K562 (cell line): Measurements from ENCODE around the gene ZBTB26. TPM values are rescaled to one million over a fixed set of nuclear protein-coding genes. Genes with fewer than 3 reads are reported as not detected.
A peak's percentile ranks its signal among the peaks of the same experiment; 100 is the strongest.

Experiments
- CEBPB ChIP-seq: fragments of 450-650 bp; IDR thresholded peaks from 2 replicates; pipeline ENCODE4 v1.6.1; 2016; ENCODE audit warnings: missing genetic modification characterization, missing compliant biosample characterization
- CLOCK ChIP-seq: fragments of 250-450 bp; sonication (Bioruptor Pico); IDR thresholded peaks from 2 replicates; pipeline ENCODE4 v1.4.0; 2020; ENCODE audit warnings: mild to moderate bottlenecking, moderate library complexity, borderline replicate concordance
- DNMT1 ChIP-seq: fragments of 450-650 bp; IDR thresholded peaks from 2 replicates; pipeline ENCODE4 v1.6.1; 2016; ENCODE audit warnings: antibody characterized with exemption, mild to moderate bottlenecking
- GTF2B ChIP-seq: IDR thresholded peaks from 2 replicates; pipeline ENCODE4 v1.6.1; 2011; ENCODE audit not compliant: insufficient read length; ENCODE audit errors: extremely low read depth
- HDAC1 ChIP-seq, 2 experiments: fragments of 450-650 bp; IDR thresholded peaks; 2 replicates each; pipeline ENCODE4 v1.6.1; 2016 to 2017; ENCODE audit warnings: inconsistent platforms in 1 of 2, mild to moderate bottlenecking in 1 of 2, moderate library complexity in 1 of 2
- NBN ChIP-seq: fragments of 450-650 bp; IDR thresholded peaks from 2 replicates; pipeline ENCODE4 v1.6.1; 2016; ENCODE audit warnings: low read depth, mild to moderate bottlenecking
- SAFB ChIP-seq: fragments of 200-400 bp; formaldehyde crosslinking; IDR thresholded peaks from 2 replicates; pipeline ENCODE4 v1.6.1; 2017; ENCODE audit warnings: low read depth, low read length, borderline replicate concordance
- SMAD1 ChIP-seq: fragments of 150-350 bp; IDR thresholded peaks from 2 replicates; pipeline ENCODE4 v1.6.1; 2014; ENCODE audit warnings: low read length, low read depth; ENCODE audit not compliant: partially characterized antibody
- XRCC4 ChIP-seq: IDR thresholded peaks from one replicate; pipeline ENCODE4 v1.6.1; 2011; ENCODE audit not compliant: insufficient read depth, insufficient read length; ENCODE audit errors: extremely low read depth
- ZC3H11A ChIP-seq: IDR thresholded peaks from 2 replicates; pipeline ENCODE4 v1.6.1; 2012; ENCODE audit warnings: low read depth, low read length, improper control_type of control experiment
- polyA plus RNA-seq, 8 experiments: library from polyadenylated mRNA; depleted of rRNA in 4 of 8; stranded (reverse) in 5 of 8; unstranded in 3 of 8; fragments of >200 nt; fragmentation: Nextera tagmentation in 2 of 8; fragmentation: Illumina TruSeq in 1 of 8; extraction: Ambion mirVana in 2 of 8; extraction: Trizol in 1 of 8; gene quantifications; 2 replicates each; pipeline versions ENCODE4 v1.2.1 to v1.2.3, GENCODE V29; 2011 to 2014; ENCODE audit warnings: inconsistent platforms in 1 of 8, missing spikeins in 1 of 8
- total RNA-seq, 7 experiments: library from RNA; depleted of rRNA in 6 of 7; stranded (reverse); fragments of >200 nt in 6 of 7; fragmentation: Illumina TruSeq in 2 of 7; extraction: Trizol in 2 of 7; gene quantifications; 2 replicates each; pipeline versions ENCODE4 v1.2.1 to v1.2.3, GENCODE V29; 2011 to 2021; ENCODE audit warnings: low replicate concordance in 1 of 7
- TF ChIP-seq, protein P1 (sequence below), 2 experiments: IDR thresholded peaks in 1 of 2; conservative IDR thresholded peaks in 1 of 2; 2 replicates each; pipeline ENCODE4 v1.6.1; 2016; ENCODE audit warnings: low read depth in 2 of 2, mild to moderate bottlenecking in 1 of 2, missing compliant biosample characterization in 1 of 2, missing genetic modification characterization in 1 of 2, moderate library complexity in 1 of 2
- TF ChIP-seq, protein P2 (sequence below), 2 experiments: fragments of 450-650 bp; formaldehyde crosslinking in 1 of 2; IDR thresholded peaks; 2 replicates each; pipeline versions ENCODE4 v1.4.0 to v1.6.1; 2014 to 2020; ENCODE audit warnings: mild to moderate bottlenecking in 2 of 2, borderline replicate concordance in 1 of 2, low read depth in 1 of 2

The ZBTB26 gene
- total and polyA plus RNA-seq, 9 of the 15 experiments (the other 6 are each of a cell fraction or from before 2014, with no cell fraction given), result 2.4 to 20.7 (median 5.0) TPM

DNA sequence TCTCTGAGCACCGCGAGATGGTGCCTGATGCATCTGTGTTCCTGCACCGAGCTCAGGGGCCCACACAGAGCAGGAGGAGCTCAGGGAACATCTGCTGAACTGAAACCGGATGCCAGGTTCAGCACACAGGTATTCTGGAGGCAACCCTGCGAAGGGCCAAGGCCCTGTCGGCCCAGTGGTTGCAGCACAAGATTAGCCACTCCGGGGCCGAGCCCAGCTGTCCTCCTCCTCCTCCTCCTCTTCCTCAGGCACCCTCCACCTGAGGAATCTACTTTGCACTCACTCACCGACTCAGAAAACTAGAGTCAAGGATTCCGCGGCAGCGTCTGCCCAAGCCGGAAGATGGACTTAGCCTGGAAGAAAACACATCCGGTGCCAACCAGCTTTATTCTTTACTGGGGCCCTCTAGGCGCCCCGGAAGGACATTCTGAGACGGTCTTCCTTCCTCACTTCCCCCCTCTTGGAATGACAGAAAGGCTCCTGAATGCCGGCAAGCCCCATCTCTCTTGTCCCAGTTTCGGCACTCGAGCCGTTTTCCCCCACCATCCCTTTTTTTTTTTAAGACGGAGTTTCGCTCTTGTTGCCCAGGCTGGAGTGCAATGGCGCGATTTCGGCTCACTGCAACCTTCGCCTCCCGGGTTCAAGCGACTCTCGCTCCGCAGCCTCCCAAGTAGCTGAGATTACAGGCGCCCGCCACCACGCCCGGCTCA is 18.2 kb downstream of the ZBTB26 start, which contains the start of gene ZBTB6 (continued):
- TF ChIP-seq, protein P1, sequence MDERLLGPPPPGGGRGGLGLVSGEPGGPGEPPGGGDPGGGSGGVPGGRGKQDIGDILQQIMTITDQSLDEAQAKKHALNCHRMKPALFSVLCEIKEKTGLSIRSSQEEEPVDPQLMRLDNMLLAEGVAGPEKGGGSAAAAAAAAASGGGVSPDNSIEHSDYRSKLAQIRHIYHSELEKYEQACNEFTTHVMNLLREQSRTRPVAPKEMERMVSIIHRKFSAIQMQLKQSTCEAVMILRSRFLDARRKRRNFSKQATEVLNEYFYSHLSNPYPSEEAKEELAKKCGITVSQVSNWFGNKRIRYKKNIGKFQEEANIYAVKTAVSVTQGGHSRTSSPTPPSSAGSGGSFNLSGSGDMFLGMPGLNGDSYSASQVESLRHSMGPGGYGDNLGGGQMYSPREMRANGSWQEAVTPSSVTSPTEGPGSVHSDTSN (CRISPR knock-in tag; IDR thresholded peaks at IDR 0.05; ENCODE audit: low read depth), result no peak
- TF ChIP-seq, protein P1 (tag; conservative IDR thresholded peaks at IDR 0.05; ENCODE audit: low read depth), result no peak
- TF ChIP-seq SMAD1 (no peak), XRCC4 (no peak), ZC3H11A (no peak), SAFB (no peak), CLOCK (CRISPR knock-in tag) (no peak), CEBPB (no peak), DNMT1 (no peak), GTF2B (no peak), NBN (peak; percentile 53; the same call in 1 of the 2 replicates), HDAC1 (IDR thresholded peaks at IDR 0.05) (peak in 1 of 2 experiments; percentile 76; a peak in 2 of 4 replicates)
- TF ChIP-seq, protein P2, sequence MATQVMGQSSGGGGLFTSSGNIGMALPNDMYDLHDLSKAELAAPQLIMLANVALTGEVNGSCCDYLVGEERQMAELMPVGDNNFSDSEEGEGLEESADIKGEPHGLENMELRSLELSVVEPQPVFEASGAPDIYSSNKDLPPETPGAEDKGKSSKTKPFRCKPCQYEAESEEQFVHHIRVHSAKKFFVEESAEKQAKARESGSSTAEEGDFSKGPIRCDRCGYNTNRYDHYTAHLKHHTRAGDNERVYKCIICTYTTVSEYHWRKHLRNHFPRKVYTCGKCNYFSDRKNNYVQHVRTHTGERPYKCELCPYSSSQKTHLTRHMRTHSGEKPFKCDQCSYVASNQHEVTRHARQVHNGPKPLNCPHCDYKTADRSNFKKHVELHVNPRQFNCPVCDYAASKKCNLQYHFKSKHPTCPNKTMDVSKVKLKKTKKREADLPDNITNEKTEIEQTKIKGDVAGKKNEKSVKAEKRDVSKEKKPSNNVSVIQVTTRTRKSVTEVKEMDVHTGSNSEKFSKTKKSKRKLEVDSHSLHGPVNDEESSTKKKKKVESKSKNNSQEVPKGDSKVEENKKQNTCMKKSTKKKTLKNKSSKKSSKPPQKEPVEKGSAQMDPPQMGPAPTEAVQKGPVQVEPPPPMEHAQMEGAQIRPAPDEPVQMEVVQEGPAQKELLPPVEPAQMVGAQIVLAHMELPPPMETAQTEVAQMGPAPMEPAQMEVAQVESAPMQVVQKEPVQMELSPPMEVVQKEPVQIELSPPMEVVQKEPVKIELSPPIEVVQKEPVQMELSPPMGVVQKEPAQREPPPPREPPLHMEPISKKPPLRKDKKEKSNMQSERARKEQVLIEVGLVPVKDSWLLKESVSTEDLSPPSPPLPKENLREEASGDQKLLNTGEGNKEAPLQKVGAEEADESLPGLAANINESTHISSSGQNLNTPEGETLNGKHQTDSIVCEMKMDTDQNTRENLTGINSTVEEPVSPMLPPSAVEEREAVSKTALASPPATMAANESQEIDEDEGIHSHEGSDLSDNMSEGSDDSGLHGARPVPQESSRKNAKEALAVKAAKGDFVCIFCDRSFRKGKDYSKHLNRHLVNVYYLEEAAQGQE (IDR thresholded peaks at IDR 0.05; ENCODE audit: borderline replicate concordance), result no peak
- TF ChIP-seq, protein P2 (CRISPR knock-in tag; IDR thresholded peaks at IDR 0.05; ENCODE audit: low read depth), result no peak
